DND-41 (cell line): ENCODE data around the gene SDHA.
"Not testable (repeated sequence)": the region's sequence is repeated elsewhere in the genome, so short reads cannot be mapped to it uniquely, and the experiment has no call there.

Source experiments
- CTCF ChIP-seq: IDR thresholded peaks from 2 replicates; pipeline ENCODE4 v1.5.1; 2012; ENCODE audit warnings: borderline replicate concordance, low read length, moderate library complexity, mild to moderate bottlenecking; ENCODE audit not compliant: poor library complexity, severe bottlenecking; ENCODE audit errors: extremely low read depth
- EZH2 ChIP-seq: IDR thresholded peaks from 3 replicates; pipeline ENCODE4 v1.6.1; 2012; ENCODE audit warnings: borderline replicate concordance, low read depth, mild to moderate bottlenecking, moderate library complexity, low read length, inconsistent platforms; ENCODE audit not compliant: severe bottlenecking

GRCh38 chr5:302416-302815 lies 84.3 kb downstream of the SDHA start:
- not testable (repeated sequence) for TF ChIP-seq CTCF, EZH2
